HepG2 (cell line): ENCODE measurements around the gene MRPL34. TPM values are rescaled to one million over a fixed set of nuclear protein-coding genes. Genes with fewer than 3 reads are reported as not detected.

Experiments
- CBX2 ChIP-seq, 2 experiments: fragments of 200-600 bp in 1 of 2; sonication (generic); formaldehyde crosslinking in 1 of 2; IDR thresholded peaks; 2 replicates each; pipeline versions ENCODE4 v1.7.0 to v1.8.1; 2018 to 2022; ENCODE audit warnings: low read depth in 2 of 2, low read length in 1 of 2, mild to moderate bottlenecking in 1 of 2, missing genetic modification reagents in 1 of 2
- CREB1 ChIP-seq, 2 experiments: fragments of 450-650 bp in 1 of 2; IDR thresholded peaks; 2 replicates each; pipeline ENCODE4 v1.6.1; 2016 to 2017; ENCODE audit warnings: control low read depth in 1 of 2, mild to moderate bottlenecking in 1 of 2, missing compliant biosample characterization in 1 of 2, missing genetic modification characterization in 1 of 2
- EHMT2 ChIP-seq: fragments of 200-600 bp; sonication (generic); IDR thresholded peaks from 2 replicates; pipeline ENCODE4 v1.7.0; 2017; ENCODE audit warnings: antibody characterized with exemption, low read depth, low read length, borderline replicate concordance
- MIER2 ChIP-seq: IDR thresholded peaks from 2 replicates; pipeline ENCODE4 v1.6.1; 2016; ENCODE audit warnings: missing biosample characterization, missing genetic modification reagents
- NCOA1 ChIP-seq: sonication (generic); formaldehyde crosslinking; IDR thresholded peaks from 2 replicates; pipeline ENCODE4 v1.9.0; 2021; ENCODE audit warnings: missing genetic modification reagents
- NKX3-1 ChIP-seq: sonication (generic); formaldehyde crosslinking; IDR thresholded peaks from 2 replicates; pipeline ENCODE4 v1.5.0; 2020; ENCODE audit warnings: missing genetic modification reagents
- PPARG ChIP-seq: conservative IDR thresholded peaks from 2 replicates; pipeline ENCODE4 v1.6.1; 2016; ENCODE audit warnings: missing biosample characterization, missing genetic modification reagents
- PTBP1 ChIP-seq: fragments of 200-400 bp; formaldehyde crosslinking; IDR thresholded peaks from 2 replicates; pipeline ENCODE4 v1.6.1; 2018; ENCODE audit warnings: low read length, low read depth; ENCODE audit not compliant: poor library complexity, severe bottlenecking
- SMAD9 ChIP-seq: sonication (generic); formaldehyde crosslinking; IDR thresholded peaks from 2 replicates; pipeline ENCODE4 v1.5.1; 2020; ENCODE audit warnings: mild to moderate bottlenecking, missing genetic modification reagents
- SRF ChIP-seq: IDR thresholded peaks from 2 replicates; pipeline ENCODE4 v1.6.1; 2011; ENCODE audit warnings: mild to moderate bottlenecking, low read depth, low read length, moderate library complexity
- TAF1 ChIP-seq: sonication (generic); formaldehyde crosslinking; IDR thresholded peaks from 2 replicates; pipeline ENCODE4 v1.4.0; 2020; ENCODE audit warnings: missing genetic modification reagents
- WIZ ChIP-seq: sonication (generic); formaldehyde crosslinking; IDR thresholded peaks from 2 replicates; pipeline ENCODE4 v1.5.1; 2020; ENCODE audit warnings: mild to moderate bottlenecking, missing genetic modification reagents
- YEATS2 ChIP-seq: sonication (generic); formaldehyde crosslinking; IDR thresholded peaks from 2 replicates; pipeline ENCODE4 v1.4.0; 2020; ENCODE audit warnings: missing genetic modification reagents, borderline replicate concordance
- ZFP37 ChIP-seq: sonication (generic); formaldehyde crosslinking; IDR thresholded peaks from 2 replicates; pipeline ENCODE4 v1.4.0; 2020; ENCODE audit warnings: missing genetic modification reagents, borderline replicate concordance
- ZNF207 ChIP-seq: fragments of 450-650 bp; IDR thresholded peaks from 2 replicates; pipeline ENCODE4 v1.6.1; 2016; ENCODE audit warnings: antibody characterized with exemption, borderline replicate concordance
- ZNF383 ChIP-seq: sonication (generic); formaldehyde crosslinking; IDR thresholded peaks from 2 replicates; pipeline ENCODE4 v1.4.0; 2020; ENCODE audit warnings: missing genetic modification reagents, mild to moderate bottlenecking, borderline replicate concordance
- ZNF496 ChIP-seq: sonication (generic); formaldehyde crosslinking; IDR thresholded peaks from 2 replicates; pipeline ENCODE4 v1.8.1; 2023; ENCODE audit warnings: mild to moderate bottlenecking, moderate library complexity, missing genetic modification reagents; ENCODE audit not compliant: insufficient replicate concordance
- ZNF724P ChIP-seq: sonication (generic); formaldehyde crosslinking; IDR thresholded peaks from 2 replicates; pipeline ENCODE4 v1.8.0; 2022; ENCODE audit warnings: missing genetic modification reagents, borderline replicate concordance
- ZNF772 ChIP-seq: sonication (generic); formaldehyde crosslinking; IDR thresholded peaks from 2 replicates; pipeline ENCODE4 v1.5.0; 2020; ENCODE audit warnings: mild to moderate bottlenecking, missing genetic modification reagents
- ZNF780A ChIP-seq: sonication (generic); formaldehyde crosslinking; IDR thresholded peaks from 2 replicates; pipeline ENCODE4 v1.8.0; 2022; ENCODE audit warnings: mild to moderate bottlenecking, missing genetic modification reagents, moderate library complexity
- ZSCAN29 ChIP-seq: sonication (generic); formaldehyde crosslinking; conservative IDR thresholded peaks from 2 replicates; pipeline ENCODE4 v1.4.0; 2020; ENCODE audit warnings: mild to moderate bottlenecking, missing genetic modification reagents
- polyA plus RNA-seq, 8 experiments: library from polyadenylated mRNA; depleted of rRNA in 3 of 8; stranded (reverse) in 7 of 8; unstranded in 1 of 8; fragments of >200 nt; fragmentation: Illumina TruSeq in 4 of 8; extraction: Trizol in 4 of 8; gene quantifications; 2 replicates each; pipeline versions ENCODE4 v1.2.1 to v1.2.3, GENCODE V29; 2011 to 2016; ENCODE audit warnings: low read depth in 4 of 8, missing spikeins in 1 of 8, mixed read lengths in 1 of 8; ENCODE audit not compliant: insufficient read depth in 1 of 8
- total RNA-seq, 5 experiments: library from RNA; depleted of rRNA; stranded (reverse); fragments of >200 nt; fragmentation: Illumina TruSeq; extraction: Trizol; gene quantifications; 2 replicates each; pipeline ENCODE4 v1.2.3, GENCODE V29; 2016; ENCODE audit warnings: low read depth in 1 of 5
- TF ChIP-seq, protein P1 (sequence below): sonication (generic); formaldehyde crosslinking; conservative IDR thresholded peaks from 2 replicates; pipeline ENCODE4 v1.8.0; 2022; ENCODE audit warnings: low read depth, missing genetic modification reagents
- TF ChIP-seq, protein P2 (sequence below): sonication (generic); formaldehyde crosslinking; IDR thresholded peaks from 2 replicates; pipeline ENCODE4 v1.5.1; 2020; ENCODE audit warnings: missing genetic modification reagents, mild to moderate bottlenecking, borderline replicate concordance
- TF ChIP-seq, protein P3 (sequence below): sonication (generic); formaldehyde crosslinking; IDR thresholded peaks from 2 replicates; pipeline ENCODE4 v1.9.0; 2021; ENCODE audit warnings: missing genetic modification reagents, borderline replicate concordance

The MRPL34 gene
- total and polyA plus RNA-seq, 2 of the 13 experiments (the other 11 are each of a cell fraction or from before 2014, with no cell fraction given): 74.0 to 77.3 TPM

DNA sequence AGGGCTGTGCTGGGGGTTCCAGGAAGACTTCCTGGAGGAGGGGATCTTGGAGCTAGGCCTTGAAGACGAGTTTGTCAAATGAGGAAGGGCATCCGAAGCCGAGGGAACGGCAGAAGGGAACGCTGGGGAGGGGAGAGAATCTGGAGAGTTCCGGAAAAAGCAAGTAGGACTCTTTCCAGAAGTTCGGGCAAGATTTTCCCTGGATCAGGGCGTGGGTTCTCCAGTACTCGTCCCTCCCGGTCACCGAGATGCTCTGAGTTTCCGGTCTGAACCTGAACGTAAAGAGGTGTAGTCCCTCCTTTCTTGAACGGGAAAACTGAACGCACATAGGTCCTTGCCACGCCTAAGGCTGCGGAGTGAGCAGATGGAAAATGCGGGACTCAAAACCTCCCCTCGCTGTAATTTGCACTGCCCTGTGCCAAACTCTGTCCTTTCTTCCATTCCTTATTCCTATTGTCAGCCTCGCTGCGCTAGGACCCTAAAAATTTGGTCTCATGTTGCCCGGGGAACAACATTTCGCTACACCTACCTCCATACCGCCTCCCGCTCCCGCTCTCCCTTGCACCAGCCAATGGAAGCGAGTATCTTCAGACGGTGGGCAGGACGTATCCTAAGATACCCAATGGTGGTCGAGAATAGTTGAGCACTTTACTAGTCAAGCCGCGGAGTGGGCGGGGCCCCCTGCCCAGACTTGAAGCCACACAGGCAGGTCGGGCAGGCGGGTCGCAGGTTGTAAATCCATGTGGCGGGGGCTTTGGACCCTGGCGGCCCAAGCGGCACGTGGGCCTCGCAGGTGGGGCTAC lies 31.4 kb downstream of the MRPL34 start, which contains the start of gene GTPBP3 (continued):
- TF ChIP-seq CBX2 (IDR thresholded peaks at IDR 0.05; ENCODE audit: low read depth, low read length) (no peak), CBX2 (CRISPR knock-in tag; IDR thresholded peaks at IDR 0.05; ENCODE audit: low read depth) (no peak), ZFP37 (CRISPR knock-in tag) (0 out of 2 replicates have a peak, but pooled peaks have one; percentile 35), ZNF383 (CRISPR knock-in tag) (no peak), NKX3-1 (CRISPR knock-in tag) (peak; percentile 43; the same call in 1 of the 2 replicates), SRF (peak; percentile 31; the same call in 1 of the 2 replicates), ZSCAN29 (CRISPR knock-in tag) (0 out of 2 replicates have a peak, but pooled peaks have one; percentile 19), YEATS2 (CRISPR knock-in tag) (peak; percentile 82), CREB1 (IDR thresholded peaks at IDR 0.05) (peak; percentile 73), CREB1 (CRISPR knock-in tag; IDR thresholded peaks at IDR 0.05) (peak; percentile 94), TAF1 (CRISPR knock-in tag) (peak; percentile 77; the same call in 1 of the 2 replicates), SMAD9 (CRISPR knock-in tag) (no peak), EHMT2 (no peak), ZNF724P (CRISPR knock-in tag) (peak; percentile 50; the same call in 1 of the 2 replicates), MIER2 (CRISPR knock-in tag) (no peak), NCOA1 (CRISPR knock-in tag) (no peak), PPARG (CRISPR knock-in tag) (0 out of 2 replicates have a peak, but pooled peaks have one; percentile 11), PTBP1 (no peak), ZNF207 (no peak), WIZ (CRISPR knock-in tag) (peak; percentile 67; the same call in 1 of the 2 replicates), ZNF780A (CRISPR knock-in tag) (no peak), ZNF496 (no peak), ZNF772 (CRISPR knock-in tag) (0 out of 2 replicates have a peak, but pooled peaks have one; percentile 67)
- TF ChIP-seq, protein P1, sequence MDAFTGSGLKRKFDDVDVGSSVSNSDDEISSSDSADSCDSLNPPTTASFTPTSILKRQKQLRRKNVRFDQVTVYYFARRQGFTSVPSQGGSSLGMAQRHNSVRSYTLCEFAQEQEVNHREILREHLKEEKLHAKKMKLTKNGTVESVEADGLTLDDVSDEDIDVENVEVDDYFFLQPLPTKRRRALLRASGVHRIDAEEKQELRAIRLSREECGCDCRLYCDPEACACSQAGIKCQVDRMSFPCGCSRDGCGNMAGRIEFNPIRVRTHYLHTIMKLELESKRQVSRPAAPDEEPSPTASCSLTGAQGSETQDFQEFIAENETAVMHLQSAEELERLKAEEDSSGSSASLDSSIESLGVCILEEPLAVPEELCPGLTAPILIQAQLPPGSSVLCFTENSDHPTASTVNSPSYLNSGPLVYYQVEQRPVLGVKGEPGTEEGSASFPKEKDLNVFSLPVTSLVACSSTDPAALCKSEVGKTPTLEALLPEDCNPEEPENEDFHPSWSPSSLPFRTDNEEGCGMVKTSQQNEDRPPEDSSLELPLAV (CRISPR knock-in tag): no peak
- TF ChIP-seq, protein P2, sequence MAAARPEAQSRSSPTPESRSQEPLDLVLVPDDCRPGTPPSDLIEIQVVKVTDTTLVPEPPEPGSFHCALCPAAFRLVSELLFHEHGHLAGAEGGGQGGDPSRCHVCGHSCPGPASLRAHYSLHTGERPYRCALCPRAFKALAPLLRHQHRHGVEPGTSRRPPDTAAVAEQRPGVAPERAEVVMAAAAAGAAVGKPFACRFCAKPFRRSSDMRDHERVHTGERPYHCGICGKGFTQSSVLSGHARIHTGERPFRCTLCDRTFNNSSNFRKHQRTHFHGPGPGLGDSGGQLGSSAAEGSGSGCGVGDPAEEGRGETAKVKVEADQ (CRISPR knock-in tag): 0 out of 2 replicates have a peak, but pooled peaks have one; percentile 26
- TF ChIP-seq, protein P3, sequence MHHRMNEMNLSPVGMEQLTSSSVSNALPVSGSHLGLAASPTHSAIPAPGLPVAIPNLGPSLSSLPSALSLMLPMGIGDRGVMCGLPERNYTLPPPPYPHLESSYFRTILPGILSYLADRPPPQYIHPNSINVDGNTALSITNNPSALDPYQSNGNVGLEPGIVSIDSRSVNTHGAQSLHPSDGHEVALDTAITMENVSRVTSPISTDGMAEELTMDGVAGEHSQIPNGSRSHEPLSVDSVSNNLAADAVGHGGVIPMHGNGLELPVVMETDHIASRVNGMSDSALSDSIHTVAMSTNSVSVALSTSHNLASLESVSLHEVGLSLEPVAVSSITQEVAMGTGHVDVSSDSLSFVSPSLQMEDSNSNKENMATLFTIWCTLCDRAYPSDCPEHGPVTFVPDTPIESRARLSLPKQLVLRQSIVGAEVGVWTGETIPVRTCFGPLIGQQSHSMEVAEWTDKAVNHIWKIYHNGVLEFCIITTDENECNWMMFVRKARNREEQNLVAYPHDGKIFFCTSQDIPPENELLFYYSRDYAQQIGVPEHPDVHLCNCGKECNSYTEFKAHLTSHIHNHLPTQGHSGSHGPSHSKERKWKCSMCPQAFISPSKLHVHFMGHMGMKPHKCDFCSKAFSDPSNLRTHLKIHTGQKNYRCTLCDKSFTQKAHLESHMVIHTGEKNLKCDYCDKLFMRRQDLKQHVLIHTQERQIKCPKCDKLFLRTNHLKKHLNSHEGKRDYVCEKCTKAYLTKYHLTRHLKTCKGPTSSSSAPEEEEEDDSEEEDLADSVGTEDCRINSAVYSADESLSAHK (CRISPR knock-in tag): no peak
